Natural killer cell (primary cell): ENCODE measurements around the gene AUTS2. TPM values are rescaled to one million over a fixed set of nuclear protein-coding genes. Genes with fewer than 3 reads are reported as not detected.

Experiments used
- ATAC-seq, 3 donors: fragments of 150-1000 bp in 2 of 3; fragments of 200-7000 bp in 1 of 3; cut with Tn5 transposase; 1 replicate in 1 of 3; 2 replicates in 2 of 3; pipeline ENCODE4 v1.10.0; 2021; ENCODE audit warnings: mild to moderate bottlenecking in 2 of 3, moderate library complexity in 2 of 3
- DNase-seq, 2 donors: peaks; one replicate each; pipeline versions ENCODE4 v3.0.0 to v3.0.0-alpha.2; 2013 to 2021; ENCODE audit warnings: mixed read lengths in 1 of 2
- H3K27ac ChIP-seq: one replicate; pipeline ENCODE4 v1.5.1; 2013; ENCODE audit warnings: mild to moderate bottlenecking, low read length
- H3K27me3 ChIP-seq: one replicate; pipeline ENCODE4 v1.6.1; 2013; ENCODE audit warnings: low read length; ENCODE audit not compliant: control insufficient read depth, insufficient read depth
- H3K36me3 ChIP-seq: one replicate; pipeline ENCODE4 v1.6.1; 2013; ENCODE audit warnings: low read length; ENCODE audit not compliant: control insufficient read depth, insufficient read depth
- H3K4me1 ChIP-seq: one replicate; pipeline ENCODE4 v1.6.1; 2013; ENCODE audit warnings: low read length; ENCODE audit not compliant: control insufficient read depth, insufficient read depth
- H3K4me3 ChIP-seq: one replicate; pipeline ENCODE4 v1.5.1; 2013; ENCODE audit warnings: low read length
- H3K9me3 ChIP-seq: one replicate; pipeline ENCODE4 v1.6.1; 2013; ENCODE audit warnings: low read length; ENCODE audit not compliant: control insufficient read depth, insufficient read depth
- H3K27ac Mint-ChIP-seq, 2 donors: one replicate each; pipeline ENCODE4 v1.8.0; 2022; ENCODE audit warnings: mild to moderate bottlenecking in 2 of 2, mixed read lengths in 2 of 2, moderate library complexity in 1 of 2
- H3K27me3 Mint-ChIP-seq, 2 donors: one replicate each; pipeline ENCODE4 v1.8.0; 2022; ENCODE audit warnings: low read depth in 2 of 2, mixed read lengths in 2 of 2
- H3K36me3 Mint-ChIP-seq: one replicate; pipeline ENCODE4 v1.8.0; 2022; ENCODE audit warnings: mixed read lengths
- H3K4me1 Mint-ChIP-seq, 2 donors: one replicate each; pipeline ENCODE4 v1.8.0; 2022; ENCODE audit warnings: mixed read lengths in 2 of 2
- H3K4me3 Mint-ChIP-seq: one replicate; pipeline ENCODE4 v1.8.0; 2022; ENCODE audit warnings: mild to moderate bottlenecking, moderate library complexity, mixed read lengths
- H3K9me3 Mint-ChIP-seq, 2 donors: one replicate each; pipeline ENCODE4 v1.8.0; 2022; ENCODE audit warnings: mixed read lengths in 2 of 2
- CTCF ChIP-seq: fragments of 200-600 bp; IDR thresholded peaks from one replicate; pipeline ENCODE4 v1.8.0; 2022; ENCODE audit warnings: antibody characterized with exemption
- WGBS: methylation state at CpG from one replicate; pipeline ENCODE4 v1.1.7; 2013; ENCODE audit warnings: missing lambda C conversion rate; ENCODE audit not compliant: insufficient coverage; 5-methylcytosine and 5-hydroxymethylcytosine counted together
- intact Hi-C: fragments of 100-400 bp; cut with micrococcal nuclease; formaldehyde crosslinking; loops from one replicate; pipeline ENCODE4 v1.14.2; 2022
- total RNA-seq, 4 donors: library from RNA; stranded (reverse); fragments of 120-200 nt in 1 of 4; gene quantifications; one replicate each; pipeline versions ENCODE4 v1.2.3 to v1.2.4, GENCODE V29; 2013 to 2022

AUTS2 gene
- total RNA-seq, 3 donors from 2014 or later (not counting 1 experiment from before 2014, with no cell fraction given) = 147 to 197 (median 155) TPM

GRCh38 chr7:70553364-70553763, 955.1 kb downstream of the AUTS2 start:
- Mint-ChIP-seq H3K9me3 (no peaks in the 10 kb centered on the region), H3K4me3 (no peak overlapping the region), H3K27ac (no peak overlapping the region), H3K36me3 (no peaks in the 10 kb centered on the region), H3K4me1 (no peaks in the 10 kb centered on the region), H3K27me3 (no peaks in the 10 kb centered on the region)
- TF ChIP-seq CTCF = no peak
- Histone ChIP-seq H3K36me3 (no peaks in the 10 kb centered on the region), H3K9me3 (no peaks in the 10 kb centered on the region), H3K4me1 (no peaks in the 10 kb centered on the region), H3K27ac (no peak overlapping the region), H3K4me3 (no peak overlapping the region), H3K27me3 (no peaks in the 10 kb centered on the region)
- intact Hi-C loops = no loop called here
- no peak for DNase-seq
- WGBS = 79% methylated on average over 1 of the region's 1 CpG
- no peak for ATAC-seq

GRCh38 chr7:70554646-70555045, 956.4 kb downstream of the AUTS2 start:
- H3K4me1 ChIP-seq = no peaks in the 10 kb centered on the region
- Mint-ChIP-seq H3K4me3 (no peak overlapping the region), H3K27ac (no peak overlapping the region), H3K9me3 (no peaks in the 10 kb centered on the region), H3K36me3 (no peaks in the 10 kb centered on the region), H3K27me3 (no peaks in the 10 kb centered on the region), H3K4me1 (no peaks in the 10 kb centered on the region)
- no peak overlapping the region for H3K4me3 ChIP-seq
- WGBS = 100% methylated on average over 1 of the region's 1 CpG
- no peak overlapping the region for H3K27ac ChIP-seq
- no peaks in the 10 kb centered on the region for H3K9me3 ChIP-seq
- H3K27me3 ChIP-seq = no peaks in the 10 kb centered on the region
- intact Hi-C loops = no loop called here
- DNase-seq (no peak), ATAC-seq (no peak)
- TF ChIP-seq CTCF = no peak
- no peaks in the 10 kb centered on the region for H3K36me3 ChIP-seq

GRCh38 chr7:70556761-70557160, 958.5 kb downstream of the AUTS2 start:
- no peaks in the 10 kb centered on the region for H3K36me3 ChIP-seq
- Mint-ChIP-seq H3K36me3 (no peaks in the 10 kb centered on the region), H3K27me3 (no peaks in the 10 kb centered on the region), H3K4me1 (peaks cover 0 to under 1% of the 10 kb centered on the region in 2 donors), H3K9me3 (no peaks in the 10 kb centered on the region), H3K27ac (no peak overlapping the region), H3K4me3 (no peak overlapping the region)
- no peak overlapping the region for H3K27ac ChIP-seq
- ATAC-seq = no peak
- WGBS = 100% methylated on average over 2 of the region's 2 CpGs
- H3K27me3 ChIP-seq = no peaks in the 10 kb centered on the region
- no peak for DNase-seq
- H3K4me3 ChIP-seq = no peak overlapping the region
- H3K4me1 ChIP-seq = no peaks in the 10 kb centered on the region
- TF ChIP-seq CTCF = no peak
- no peaks in the 10 kb centered on the region for H3K9me3 ChIP-seq
- intact Hi-C loops = no loop called here

- no peaks in the 10 kb centered on the region for H3K36me3 Mint-ChIP-seq
- no peak for ATAC-seq
Measured at GRCh38 chr7:70557338-70557737, 959.1 kb downstream of the AUTS2 start.

More at GRCh38 chr7:70557338-70557737, 959.1 kb downstream of the AUTS2 start:
- Histone ChIP-seq H3K9me3 (no peaks in the 10 kb centered on the region), H3K27me3 (no peaks in the 10 kb centered on the region), H3K36me3 (no peaks in the 10 kb centered on the region), H3K4me1 (no peaks in the 10 kb centered on the region), H3K27ac (no peak overlapping the region), H3K4me3 (no peak overlapping the region)
- Mint-ChIP-seq H3K4me3 (no peak overlapping the region), H3K9me3 (no peaks in the 10 kb centered on the region), H3K27ac (no peak overlapping the region), H3K27me3 (no peaks in the 10 kb centered on the region), H3K4me1 (peaks cover 0 to 4% of the 10 kb centered on the region in 2 donors)
- TF ChIP-seq CTCF = no peak
- WGBS = 90% methylated on average over 4 of the region's 4 CpGs
- no peak for DNase-seq
- intact Hi-C loops = no loop called here
